Prostate gland (tissue), 2 donors: ENCODE results near the gene TTLL10. TPM values are rescaled to one million over a fixed set of nuclear protein-coding genes. Genes with fewer than 3 reads are reported as not detected.

ENCODE experiments used
- DNase-seq: peaks from one replicate; pipeline ENCODE4 v3.0.0-alpha.2; 2019; ENCODE audit warnings: low spot score
- H3K27ac ChIP-seq, 2 donors: fragments of 200-600 bp; sonication (generic); 2 replicates each; pipeline ENCODE4 v1.5.1; 2017 to 2019
- H3K27me3 ChIP-seq: fragments of 200-600 bp; sonication (generic); replicated peaks from 2 replicates; pipeline ENCODE4 v1.5.1; 2019; ENCODE audit not compliant: insufficient read depth
- H3K36me3 ChIP-seq, 2 donors: fragments of 200-600 bp; sonication (generic); 1 replicate in 1 of 2; 2 replicates in 1 of 2; pipeline versions ENCODE4 v1.5.1 to v1.8.1; 2017 to 2019
- H3K4me1 ChIP-seq: fragments of 200-600 bp; sonication (generic); replicated peaks from 2 replicates; pipeline ENCODE4 v1.5.1; 2019
- H3K4me3 ChIP-seq, 2 donors: fragments of 200-600 bp; sonication (generic); 2 replicates each; pipeline ENCODE4 v1.5.1; 2017 to 2019
- H3K9me3 ChIP-seq: fragments of 200-600 bp; sonication (generic); 2 replicates; pipeline ENCODE4 v1.5.1; 2017
- POLR2A ChIP-seq: fragments of 450-650 bp; IDR thresholded peaks from one replicate; pipeline ENCODE4 v1.6.1; 2016; ENCODE audit warnings: antibody characterized with exemption, mild to moderate bottlenecking
- POLR2AphosphoS5 ChIP-seq: sonication (generic); formaldehyde crosslinking; IDR thresholded peaks from one replicate; pipeline ENCODE4 v1.6.1; 2017; ENCODE audit warnings: antibody characterized with exemption
- WGBS: methylation state at CpG from one replicate; pipeline ENCODE4 v1.1.5; 2018; 5-methylcytosine and 5-hydroxymethylcytosine counted together
- intact Hi-C: fragments of 100-400 bp; cut with DNase I; formaldehyde crosslinking; loops from one replicate; pipeline ENCODE4 v1.14.2; 2022
- total RNA-seq, 2 donors: library from RNA; depleted of rRNA; stranded (reverse); fragments of >200 nt; gene quantifications; one replicate each; pipeline ENCODE4 v1.1.0, GENCODE V29; 2016
- TF ChIP-seq, protein P1 (sequence below), 4 experiments: fragments of 200-600 bp in 2 of 4; fragments of 450-650 bp in 2 of 4; sonication (generic) in 2 of 4; IDR thresholded peaks; 1 replicate in 3 of 4; 2 replicates in 1 of 4; pipeline ENCODE4 v1.5.1; 2016 to 2019; ENCODE audit warnings: antibody characterized with exemption in 4 of 4, mild to moderate bottlenecking in 2 of 4, moderate library complexity in 2 of 4

TTLL10 gene
- total RNA-seq, 2 donors from 2014 or later: 0.77 to 7.3 TPM

DNA sequence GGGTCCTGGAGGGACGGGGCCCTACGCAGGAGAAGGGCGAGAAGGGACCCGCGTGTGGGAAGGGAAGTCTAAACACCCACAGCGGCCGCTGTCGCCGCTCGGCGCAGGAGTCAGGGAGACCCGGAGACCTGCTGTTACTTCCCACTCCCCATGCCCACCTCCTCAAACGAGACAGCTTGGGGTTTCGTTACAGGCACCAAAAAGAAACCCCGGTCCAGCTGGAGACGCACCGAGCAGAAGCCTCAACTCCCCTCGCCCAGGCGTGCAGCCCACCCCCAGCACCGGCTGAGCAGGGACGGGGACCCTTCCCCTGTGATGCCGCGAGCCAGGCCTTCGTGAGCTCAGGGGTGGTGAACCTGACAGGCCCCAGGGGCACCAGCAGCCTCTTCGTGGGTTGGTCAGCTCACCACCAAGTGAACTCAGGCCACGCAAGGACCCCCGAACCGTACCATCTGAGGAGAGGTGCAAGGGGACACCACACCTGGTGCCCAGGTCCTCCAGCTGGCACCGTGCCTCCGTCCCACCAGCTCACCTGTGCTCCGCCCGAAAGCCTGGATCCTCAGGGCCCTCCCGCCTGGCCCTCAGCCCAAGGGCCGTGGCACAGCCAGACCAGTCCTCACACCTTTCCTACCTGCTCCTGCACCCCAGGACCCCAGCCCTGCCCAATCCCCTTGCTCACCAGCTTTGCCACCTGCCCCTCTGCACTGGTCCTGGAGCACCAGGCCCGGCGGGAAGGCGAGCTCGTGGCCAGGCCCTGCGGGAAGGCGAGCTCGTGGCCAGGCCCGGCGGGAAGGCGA lies 53.1 kb downstream of the TTLL10 start:
- Histone ChIP-seq H3K9me3 (no peaks in the 10 kb centered on the region), H3K27ac (no peak overlapping the region), H3K4me3 (no peak overlapping the region), H3K4me1 (peaks cover 15% of the 10 kb centered on the region), H3K27me3 (no peaks in the 10 kb centered on the region), H3K36me3 (peaks cover 12 to 27% of the 10 kb centered on the region in 2 donors)
- 92% methylated on average over 44 of the region's 44 CpGs for WGBS
- intact Hi-C loops: no loop called here
- TF ChIP-seq, protein P1, sequence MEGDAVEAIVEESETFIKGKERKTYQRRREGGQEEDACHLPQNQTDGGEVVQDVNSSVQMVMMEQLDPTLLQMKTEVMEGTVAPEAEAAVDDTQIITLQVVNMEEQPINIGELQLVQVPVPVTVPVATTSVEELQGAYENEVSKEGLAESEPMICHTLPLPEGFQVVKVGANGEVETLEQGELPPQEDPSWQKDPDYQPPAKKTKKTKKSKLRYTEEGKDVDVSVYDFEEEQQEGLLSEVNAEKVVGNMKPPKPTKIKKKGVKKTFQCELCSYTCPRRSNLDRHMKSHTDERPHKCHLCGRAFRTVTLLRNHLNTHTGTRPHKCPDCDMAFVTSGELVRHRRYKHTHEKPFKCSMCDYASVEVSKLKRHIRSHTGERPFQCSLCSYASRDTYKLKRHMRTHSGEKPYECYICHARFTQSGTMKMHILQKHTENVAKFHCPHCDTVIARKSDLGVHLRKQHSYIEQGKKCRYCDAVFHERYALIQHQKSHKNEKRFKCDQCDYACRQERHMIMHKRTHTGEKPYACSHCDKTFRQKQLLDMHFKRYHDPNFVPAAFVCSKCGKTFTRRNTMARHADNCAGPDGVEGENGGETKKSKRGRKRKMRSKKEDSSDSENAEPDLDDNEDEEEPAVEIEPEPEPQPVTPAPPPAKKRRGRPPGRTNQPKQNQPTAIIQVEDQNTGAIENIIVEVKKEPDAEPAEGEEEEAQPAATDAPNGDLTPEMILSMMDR (IDR thresholded peaks at IDR 0.05): no peak
- TF ChIP-seq POLR2A: no peak
- TF ChIP-seq POLR2AphosphoS5: no peak
- no peak for DNase-seq

DNA sequence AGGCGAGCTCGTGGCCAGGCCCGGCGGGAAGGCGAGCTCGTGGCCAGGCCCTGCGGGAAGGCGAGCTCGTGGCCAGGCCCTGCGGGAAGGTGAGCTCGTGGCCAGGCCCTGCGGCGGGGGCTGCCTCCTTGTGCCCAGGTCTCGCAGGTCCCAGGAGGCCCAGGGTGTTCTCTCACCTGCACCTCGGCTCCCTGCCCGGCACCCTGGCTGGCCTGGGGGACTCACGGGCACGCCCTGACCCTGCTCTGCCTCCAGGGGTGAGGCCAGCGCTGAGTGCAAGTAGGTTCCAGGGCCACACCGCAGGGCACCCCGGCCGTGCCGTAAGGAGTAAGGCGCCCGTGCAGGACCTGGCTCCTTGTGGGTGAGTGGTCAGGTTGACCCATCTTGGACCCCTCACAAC lies 53.7 kb downstream of the TTLL10 start:
- WGBS: 93% methylated on average over 12 of the region's 25 CpGs
- H3K36me3 ChIP-seq: peaks cover 9 to 24% of the 10 kb centered on the region in 2 donors
- peaks cover 15% of the 10 kb centered on the region for H3K4me1 ChIP-seq

DNA sequence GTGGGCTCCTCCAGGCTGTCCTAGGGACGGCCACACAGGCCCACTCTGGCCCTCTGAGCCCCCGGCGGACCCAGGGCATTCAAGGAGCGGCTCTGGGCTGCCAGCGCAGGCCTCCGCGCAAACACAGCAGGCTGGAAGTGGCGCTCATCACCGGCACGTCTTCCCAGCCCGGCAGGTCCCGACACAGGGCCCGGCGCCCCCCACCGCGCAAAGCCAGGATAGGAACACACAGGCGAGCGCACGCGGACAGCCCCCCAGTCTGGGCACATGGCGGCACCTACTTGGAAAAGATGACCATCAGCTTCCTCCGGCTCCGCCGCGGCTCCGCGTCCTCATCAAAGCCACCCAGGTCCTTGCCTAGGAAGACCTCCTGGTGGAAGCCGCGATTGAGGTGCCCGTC lies 54.5 kb downstream of the TTLL10 start:
- Histone ChIP-seq H3K9me3 (no peaks in the 10 kb centered on the region), H3K4me3 (no peak overlapping the region), H3K27ac (no peak overlapping the region), H3K27me3 (no peaks in the 10 kb centered on the region), H3K4me1 (peaks cover 15% of the 10 kb centered on the region), H3K36me3 (peaks cover 5 to 16% of the 10 kb centered on the region in 2 donors)
- DNase-seq: no peak
- 97% methylated on average over 16 of the region's 30 CpGs for WGBS
- intact Hi-C loops: no loop called here
- no peak for TF ChIP-seq POLR2A
- TF ChIP-seq, protein P1 (IDR thresholded peaks at IDR 0.05): no peak
- TF ChIP-seq POLR2AphosphoS5: no peak

More for the DNA sequence above, 53.7 kb downstream of the TTLL10 start:
- no peak for DNase-seq
- intact Hi-C loops: no loop called here
- Histone ChIP-seq H3K9me3 (no peaks in the 10 kb centered on the region), H3K27ac (no peak overlapping the region), H3K27me3 (no peaks in the 10 kb centered on the region), H3K4me3 (no peak overlapping the region)
- no peak for TF ChIP-seq POLR2A
- no peak for TF ChIP-seq POLR2AphosphoS5
- TF ChIP-seq, protein P1 (IDR thresholded peaks at IDR 0.05): no peak

DNA sequence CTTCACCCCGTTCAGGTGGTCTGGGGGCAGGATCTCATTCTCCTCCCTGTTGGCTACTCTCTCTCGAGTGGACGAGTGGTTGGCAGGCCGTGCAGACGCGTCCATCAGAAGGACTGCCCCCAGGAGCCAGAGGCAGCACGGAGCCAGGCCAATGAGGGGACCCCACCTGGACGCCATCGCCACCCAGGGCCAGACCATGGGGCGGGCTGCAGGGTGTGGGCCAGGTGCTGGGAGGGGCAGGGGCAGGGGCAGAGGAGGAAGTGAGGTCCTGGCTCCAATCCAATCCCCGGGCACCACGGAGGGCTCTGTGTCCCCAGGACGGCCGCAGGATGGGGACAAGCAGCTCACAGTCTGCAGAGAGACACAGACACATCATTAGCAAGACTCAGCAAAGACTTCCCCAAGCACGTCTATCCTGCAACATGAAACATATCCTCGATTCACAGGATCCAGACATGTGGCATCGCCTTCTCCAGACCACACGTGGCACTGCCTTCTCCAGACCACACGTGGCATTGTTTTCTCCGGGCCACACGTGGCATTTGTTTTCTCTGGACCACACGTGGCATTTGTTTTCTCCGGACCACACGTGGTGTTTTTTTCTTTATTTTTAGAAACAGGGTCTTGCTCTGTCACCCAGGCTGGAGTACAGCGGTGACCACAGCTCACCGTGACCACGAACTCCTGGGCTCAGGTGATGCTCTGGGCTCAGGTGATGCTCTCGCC lies 55.1 kb downstream of the TTLL10 start:
- H3K9me3 ChIP-seq: no peaks in the 10 kb centered on the region

More for the DNA sequence above, 55.1 kb downstream of the TTLL10 start:
- no peaks in the 10 kb centered on the region for H3K27me3 ChIP-seq
- peaks cover 5 to 10% of the 10 kb centered on the region in 2 donors for H3K36me3 ChIP-seq
- no peak overlapping the region for H3K4me3 ChIP-seq
- H3K4me1 ChIP-seq: peaks cover 15% of the 10 kb centered on the region
- 89% methylated on average over 27 of the region's 28 CpGs for WGBS
- H3K27ac ChIP-seq: no peak overlapping the region
- DNase-seq: no peak
- intact Hi-C loops: no loop called here
- no peak for TF ChIP-seq POLR2AphosphoS5
- TF ChIP-seq POLR2A: no peak
- TF ChIP-seq, protein P1 (IDR thresholded peaks at IDR 0.05): no peak
